ENCODE measurements around the gene RNF175. TPM values are rescaled to one million over a fixed set of nuclear protein-coding genes. Genes with fewer than 3 reads are reported as not detected.

Gene RNF175
- total RNA-seq, 1 experiment from 2014 or later = not detected

DNA sequence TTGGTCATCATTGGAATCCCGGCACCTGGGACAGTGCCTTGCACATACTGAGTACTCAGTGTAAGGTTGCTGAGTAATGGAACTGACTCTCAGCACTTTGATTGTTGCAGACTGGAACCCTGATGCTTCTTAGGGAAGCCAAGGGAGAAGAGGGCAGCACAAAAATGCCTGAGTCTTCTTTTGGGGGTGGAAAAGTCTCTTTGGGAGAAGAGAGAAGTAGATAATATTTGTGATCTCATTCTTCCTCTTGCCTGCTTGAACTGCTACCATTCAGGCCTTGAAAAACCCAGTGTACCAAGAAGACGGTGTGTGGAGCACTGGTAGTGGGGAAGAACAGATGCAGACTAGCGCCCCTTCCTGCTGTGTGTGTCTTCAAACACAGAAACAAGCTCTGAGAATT lies 16.8 kb upstream of the RNF175 start:
- Histone ChIP-seq H3K4me2 (no peak overlapping the region), H3K4me1 (replicated peaks; ENCODE audit: insufficient read depth) (no peaks in the 10 kb centered on the region), H3K9me2 (ENCODE audit: insufficient read depth) (no peaks in the 10 kb centered on the region), H3F3A (ENCODE audit: insufficient read depth, low read depth) (no peaks in the 10 kb centered on the region), H3K4me3 (no peak overlapping the region), H3K27me3 (ENCODE audit: insufficient read depth, low read depth) (no peaks in the 10 kb centered on the region), H3K27ac (no peak overlapping the region), H3K9me3 (ENCODE audit: insufficient read depth, low read depth) (no peaks in the 10 kb centered on the region), H2AFZ (no peak overlapping the region), H3K36me3 (ENCODE audit: low read depth) (no peaks in the 10 kb centered on the region), H4K20me1 (ENCODE audit: insufficient read depth) (no peaks in the 10 kb centered on the region), H3K79me2 (ENCODE audit: low read depth) (no peaks in the 10 kb centered on the region)
- CTCF ChIA-PET = no interaction called here
- POLR2A ChIA-PET (ENCODE audit: unreplicated experiment) = no interaction called here
- no TSS peak for BruUV-seq (replicated peaks)
- no peak for TF ChIP-seq EZH2 (IDR thresholded peaks at IDR 0.05; ENCODE audit: low read depth)
- TF ChIP-seq, protein P1, sequence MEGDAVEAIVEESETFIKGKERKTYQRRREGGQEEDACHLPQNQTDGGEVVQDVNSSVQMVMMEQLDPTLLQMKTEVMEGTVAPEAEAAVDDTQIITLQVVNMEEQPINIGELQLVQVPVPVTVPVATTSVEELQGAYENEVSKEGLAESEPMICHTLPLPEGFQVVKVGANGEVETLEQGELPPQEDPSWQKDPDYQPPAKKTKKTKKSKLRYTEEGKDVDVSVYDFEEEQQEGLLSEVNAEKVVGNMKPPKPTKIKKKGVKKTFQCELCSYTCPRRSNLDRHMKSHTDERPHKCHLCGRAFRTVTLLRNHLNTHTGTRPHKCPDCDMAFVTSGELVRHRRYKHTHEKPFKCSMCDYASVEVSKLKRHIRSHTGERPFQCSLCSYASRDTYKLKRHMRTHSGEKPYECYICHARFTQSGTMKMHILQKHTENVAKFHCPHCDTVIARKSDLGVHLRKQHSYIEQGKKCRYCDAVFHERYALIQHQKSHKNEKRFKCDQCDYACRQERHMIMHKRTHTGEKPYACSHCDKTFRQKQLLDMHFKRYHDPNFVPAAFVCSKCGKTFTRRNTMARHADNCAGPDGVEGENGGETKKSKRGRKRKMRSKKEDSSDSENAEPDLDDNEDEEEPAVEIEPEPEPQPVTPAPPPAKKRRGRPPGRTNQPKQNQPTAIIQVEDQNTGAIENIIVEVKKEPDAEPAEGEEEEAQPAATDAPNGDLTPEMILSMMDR (conservative IDR thresholded peaks at IDR 0.05) = no peak
- no peak for DNase-seq
- intact Hi-C loops (cut with micrococcal nuclease; ENCODE audit: unreplicated experiment) = no loop called here

DNA sequence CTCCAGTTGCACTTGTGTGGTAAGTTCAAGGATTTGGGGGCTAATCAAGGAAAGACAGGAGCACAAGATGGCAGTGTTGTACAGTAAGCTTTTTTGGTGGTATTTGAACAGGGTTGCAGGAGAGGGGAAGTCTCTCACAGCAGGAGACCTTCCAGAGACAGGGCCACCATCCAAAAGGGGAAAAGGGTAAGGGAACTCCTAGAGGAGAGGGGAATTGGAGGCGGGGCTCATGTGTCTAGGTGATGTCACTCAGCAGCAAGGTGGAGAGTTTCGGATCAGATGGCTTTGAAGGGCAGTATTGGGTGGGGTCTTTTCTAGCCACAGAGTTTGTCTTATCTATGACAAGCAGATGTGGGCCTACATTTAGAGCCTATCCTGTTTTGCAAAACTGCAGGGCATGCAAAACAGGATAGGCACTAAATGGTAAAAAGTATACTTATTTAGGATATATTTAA lies 13.4 kb upstream of the RNF175 start:
- ChIA-PET POLR2A (ENCODE audit: unreplicated experiment) (no interaction called here), CTCF (no interaction called here)
- H3K9me2 ChIP-seq (ENCODE audit: insufficient read depth) = no peaks in the 10 kb centered on the region
- TF ChIP-seq, protein P1 (conservative IDR thresholded peaks at IDR 0.05) = no peak
- no peak for TF ChIP-seq EZH2 (IDR thresholded peaks at IDR 0.05; ENCODE audit: low read depth)
- no peaks in the 10 kb centered on the region for H4K20me1 ChIP-seq (ENCODE audit: insufficient read depth)
- BruUV-seq (replicated peaks) = no TSS peak
- no peaks in the 10 kb centered on the region for H3F3A ChIP-seq (ENCODE audit: insufficient read depth, low read depth)
- H3K4me1 ChIP-seq (replicated peaks; ENCODE audit: insufficient read depth) = no peaks in the 10 kb centered on the region
- H3K79me2 ChIP-seq (ENCODE audit: low read depth) = no peaks in the 10 kb centered on the region
- no peaks in the 10 kb centered on the region for H3K9me3 ChIP-seq (ENCODE audit: insufficient read depth, low read depth)
- intact Hi-C loops (cut with micrococcal nuclease; ENCODE audit: unreplicated experiment) = no loop called here
- no peak overlapping the region for H2AFZ ChIP-seq
- no peak overlapping the region for H3K4me3 ChIP-seq
- H3K36me3 ChIP-seq (ENCODE audit: low read depth) = no peaks in the 10 kb centered on the region
- no peak overlapping the region for H3K4me2 ChIP-seq
- DNase-seq = no peak
- no peaks in the 10 kb centered on the region for H3K27me3 ChIP-seq (ENCODE audit: insufficient read depth, low read depth)
- no peak overlapping the region for H3K27ac ChIP-seq

DNA sequence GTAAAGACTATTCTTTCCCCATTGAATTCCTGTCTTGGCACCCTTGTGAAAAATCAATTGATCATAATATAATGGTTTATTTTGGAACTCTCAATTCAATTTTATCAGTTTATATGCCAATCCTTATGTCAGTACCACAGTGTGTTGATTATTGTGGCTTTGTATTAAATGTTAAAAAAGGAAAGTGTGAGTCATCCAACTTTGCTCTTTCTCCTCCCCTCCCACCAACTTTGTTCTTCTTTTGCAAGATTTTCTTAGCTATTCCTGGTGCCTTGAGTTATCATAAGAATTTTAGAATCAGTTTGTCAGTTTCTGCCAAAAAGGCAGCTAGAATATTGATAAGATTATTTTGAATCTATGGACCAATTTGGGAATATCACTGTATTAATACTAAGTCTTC lies 11.2 kb upstream of the RNF175 start:
- CTCF ChIA-PET = no interaction called here

More for the DNA sequence above, 11.2 kb upstream of the RNF175 start:
- POLR2A ChIA-PET (ENCODE audit: unreplicated experiment) = no interaction called here
- DNase-seq = no peak
- Histone ChIP-seq H3K9me3 (ENCODE audit: insufficient read depth, low read depth) (no peaks in the 10 kb centered on the region), H3K27me3 (ENCODE audit: insufficient read depth, low read depth) (no peaks in the 10 kb centered on the region), H3K4me2 (no peak overlapping the region), H2AFZ (no peak overlapping the region), H4K20me1 (ENCODE audit: insufficient read depth) (no peaks in the 10 kb centered on the region), H3K4me1 (replicated peaks; ENCODE audit: insufficient read depth) (no peaks in the 10 kb centered on the region), H3K9me2 (ENCODE audit: insufficient read depth) (no peaks in the 10 kb centered on the region), H3F3A (ENCODE audit: insufficient read depth, low read depth) (no peaks in the 10 kb centered on the region), H3K27ac (no peak overlapping the region), H3K36me3 (ENCODE audit: low read depth) (no peaks in the 10 kb centered on the region), H3K79me2 (ENCODE audit: low read depth) (no peaks in the 10 kb centered on the region), H3K4me3 (no peak overlapping the region)
- TF ChIP-seq EZH2 (IDR thresholded peaks at IDR 0.05; ENCODE audit: low read depth) = no peak
- TF ChIP-seq, protein P1 (conservative IDR thresholded peaks at IDR 0.05) = no peak
- intact Hi-C loops (cut with micrococcal nuclease; ENCODE audit: unreplicated experiment) = no loop called here
- no TSS peak for BruUV-seq (replicated peaks)
